ENCODE results near the gene IPCEF1. TPM values are rescaled to one million over a fixed set of nuclear protein-coding genes. Genes with fewer than 3 reads are reported as not detected.
A peak's percentile ranks its signal among the peaks of the same experiment; 100 is the strongest.
"Not testable (repeated sequence)": the region's sequence is repeated elsewhere in the genome, so short reads cannot be mapped to it uniquely, and the experiment has no call there.

Gene IPCEF1
- total and polyA plus RNA-seq, 2 experiments from 2014 or later: not detected

DNA sequence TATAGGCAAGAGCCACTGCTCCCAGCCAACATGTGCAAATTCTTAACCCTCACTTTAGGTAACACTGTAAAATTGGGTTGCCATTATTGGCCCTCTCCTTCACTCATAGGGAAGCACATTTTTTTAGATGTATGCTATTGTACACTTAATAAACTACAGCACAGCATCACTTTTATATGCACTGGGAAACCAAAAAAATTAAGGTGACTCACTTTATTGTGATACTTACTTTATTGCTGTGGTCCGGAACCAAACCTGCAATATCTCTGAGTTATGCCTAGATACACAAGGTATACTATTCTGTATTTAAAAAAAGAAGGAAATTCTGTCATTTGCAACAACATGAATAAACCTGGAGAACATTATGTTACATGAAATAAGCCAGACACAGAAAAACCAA, 40.5 kb downstream of the IPCEF1 start:
- Histone ChIP-seq H3K9me3 (ENCODE audit: low read depth) (no peaks in the 10 kb centered on the region), H3K4me3 (no peak overlapping the region), H4K20me1 (ENCODE audit: insufficient read depth) (no peaks in the 10 kb centered on the region), H3K27ac (no peak overlapping the region), H3K4me2 (ENCODE audit: unreplicated experiment) (no peak overlapping the region), H3F3A (ENCODE audit: insufficient read depth) (peaks cover 15% of the 10 kb centered on the region), H2AFZ (no peak overlapping the region), H3K9me2 (ENCODE audit: insufficient read depth) (no peaks in the 10 kb centered on the region), H3K27me3 (replicated peaks; ENCODE audit: insufficient read depth) (no peaks in the 10 kb centered on the region), H3K4me1 (ENCODE audit: insufficient read depth) (peaks cover 28% of the 10 kb centered on the region), H3K36me3 (ENCODE audit: low read depth) (no peaks in the 10 kb centered on the region), H3K9ac (no peak overlapping the region), H3K79me2 (ENCODE audit: insufficient read depth) (no peaks in the 10 kb centered on the region)
- in situ Hi-C loops (cut with MboI): no loop called here
- DNase-seq: no peak
- TF ChIP-seq EZH2 (IDR thresholded peaks at IDR 0.05; ENCODE audit: insufficient read depth, poor library complexity, severe bottlenecking): no peak
- TF ChIP-seq EZH2phosphoT487 (IDR thresholded peaks at IDR 0.05; ENCODE audit: insufficient read depth, low read depth): no peak
- 95 to 96% methylated on average over 1 of the region's 1 CpG for WGBS, 2 experiments (ENCODE audit: low coverage in 1 of 2, low lambda C conversion rate in 2 of 2, missing lambda C conversion rate in 2 of 2)

GRCh38 chr6:154314084-154314483, 42.5 kb downstream of the IPCEF1 start:
- in situ Hi-C loops (cut with MboI): no loop called here
- 45 to 67% methylated on average over 1 of the region's 1 CpG for WGBS, 2 experiments (ENCODE audit: low coverage in 1 of 2, low lambda C conversion rate in 2 of 2, missing lambda C conversion rate in 2 of 2)
- Histone ChIP-seq H3F3A (ENCODE audit: insufficient read depth) (peaks cover 14% of the 10 kb centered on the region), H3K79me2 (ENCODE audit: insufficient read depth) (no peaks in the 10 kb centered on the region), H3K9me3 (ENCODE audit: low read depth) (no peaks in the 10 kb centered on the region), H3K4me3 (no peak overlapping the region), H3K27ac (no peak overlapping the region), H2AFZ (no peak overlapping the region), H3K9me2 (ENCODE audit: insufficient read depth) (no peaks in the 10 kb centered on the region), H3K9ac (no peak overlapping the region), H4K20me1 (ENCODE audit: insufficient read depth) (no peaks in the 10 kb centered on the region), H3K36me3 (ENCODE audit: low read depth) (no peaks in the 10 kb centered on the region), H3K4me1 (ENCODE audit: insufficient read depth) (peaks cover 19% of the 10 kb centered on the region), H3K4me2 (ENCODE audit: unreplicated experiment) (no peak overlapping the region), H3K27me3 (replicated peaks; ENCODE audit: insufficient read depth) (no peaks in the 10 kb centered on the region)
- peak; percentile 19 for DNase-seq
- TF ChIP-seq EZH2phosphoT487 (IDR thresholded peaks at IDR 0.05; ENCODE audit: insufficient read depth, low read depth) (no peak), EZH2 (IDR thresholded peaks at IDR 0.05; ENCODE audit: insufficient read depth, poor library complexity, severe bottlenecking) (no peak)

GRCh38 chr6:154308986-154309385, 47.6 kb downstream of the IPCEF1 start:
- H3F3A ChIP-seq (ENCODE audit: insufficient read depth): no peaks in the 10 kb centered on the region
- H3K36me3 ChIP-seq (ENCODE audit: low read depth): no peaks in the 10 kb centered on the region
- TF ChIP-seq EZH2 (IDR thresholded peaks at IDR 0.05; ENCODE audit: insufficient read depth, poor library complexity, severe bottlenecking): no peak
- TF ChIP-seq EZH2phosphoT487 (IDR thresholded peaks at IDR 0.05; ENCODE audit: insufficient read depth, low read depth): no peak
- H3K4me3 ChIP-seq: no peak overlapping the region
- H3K27ac ChIP-seq: no peak overlapping the region
- DNase-seq: no peak
- no peaks in the 10 kb centered on the region for H3K79me2 ChIP-seq (ENCODE audit: insufficient read depth)
- H4K20me1 ChIP-seq (ENCODE audit: insufficient read depth): no peaks in the 10 kb centered on the region
- no peaks in the 10 kb centered on the region for H3K9me2 ChIP-seq (ENCODE audit: insufficient read depth)
- H2AFZ ChIP-seq: no peak overlapping the region
- no peaks in the 10 kb centered on the region for H3K4me1 ChIP-seq (ENCODE audit: insufficient read depth)
- H3K27me3 ChIP-seq (replicated peaks; ENCODE audit: insufficient read depth): no peaks in the 10 kb centered on the region
- H3K9me3 ChIP-seq (ENCODE audit: low read depth): no peaks in the 10 kb centered on the region
- H3K9ac ChIP-seq: no peak overlapping the region
- no peak overlapping the region for H3K4me2 ChIP-seq (ENCODE audit: unreplicated experiment)
- in situ Hi-C loops (cut with MboI): no loop called here
- WGBS, 2 experiments (ENCODE audit: low coverage in 1 of 2, low lambda C conversion rate in 2 of 2, missing lambda C conversion rate in 2 of 2): 85 to 98% methylated on average over 2 of the region's 2 CpGs

GRCh38 chr6:154307696-154308425, 48.7 kb downstream of the IPCEF1 start:
- 63 to 67% methylated on average over 7 of the region's 7 CpGs for WGBS, 2 experiments (ENCODE audit: low coverage in 1 of 2, low lambda C conversion rate in 2 of 2, missing lambda C conversion rate in 2 of 2)
- H3K9me3 ChIP-seq (ENCODE audit: low read depth): no peaks in the 10 kb centered on the region
- H3K36me3 ChIP-seq (ENCODE audit: low read depth): no peaks in the 10 kb centered on the region
- no peaks in the 10 kb centered on the region for H3K9me2 ChIP-seq (ENCODE audit: insufficient read depth)
- H3K4me2 ChIP-seq (ENCODE audit: unreplicated experiment): no peak overlapping the region
- no peak overlapping the region for H3K27ac ChIP-seq
- H3K79me2 ChIP-seq (ENCODE audit: insufficient read depth): no peaks in the 10 kb centered on the region
- H3K4me1 ChIP-seq (ENCODE audit: insufficient read depth): no peaks in the 10 kb centered on the region
- no peak for DNase-seq
- H3K27me3 ChIP-seq (replicated peaks; ENCODE audit: insufficient read depth): no peaks in the 10 kb centered on the region
- TF ChIP-seq EZH2 (IDR thresholded peaks at IDR 0.05; ENCODE audit: insufficient read depth, poor library complexity, severe bottlenecking): no peak
- TF ChIP-seq EZH2phosphoT487 (IDR thresholded peaks at IDR 0.05; ENCODE audit: insufficient read depth, low read depth): no peak
- no peaks in the 10 kb centered on the region for H3F3A ChIP-seq (ENCODE audit: insufficient read depth)
- in situ Hi-C loops (cut with MboI): no loop called here
- H4K20me1 ChIP-seq (ENCODE audit: insufficient read depth): no peaks in the 10 kb centered on the region
- H3K9ac ChIP-seq: no peak overlapping the region
- no peak overlapping the region for H2AFZ ChIP-seq
- no peak overlapping the region for H3K4me3 ChIP-seq

- not testable (repeated sequence) for DNase-seq
- WGBS, 2 experiments (ENCODE audit: low coverage in 1 of 2, low lambda C conversion rate in 2 of 2, missing lambda C conversion rate in 2 of 2): 85 to 88% methylated on average over 6 of the region's 6 CpGs
Measured at GRCh38 chr6:154307147-154307546, 49.5 kb downstream of the IPCEF1 start.

More at GRCh38 chr6:154307147-154307546, 49.5 kb downstream of the IPCEF1 start:
- H3K9ac ChIP-seq; H3K79me2 ChIP-seq (ENCODE audit: insufficient read depth); in situ Hi-C loops (cut with MboI); H3K36me3 ChIP-seq (ENCODE audit: low read depth); H3K4me3 ChIP-seq; H3F3A ChIP-seq (ENCODE audit: insufficient read depth); H3K4me1 ChIP-seq (ENCODE audit: insufficient read depth); H3K9me2 ChIP-seq (ENCODE audit: insufficient read depth); H3K9me3 ChIP-seq (ENCODE audit: low read depth); H2AFZ ChIP-seq; H3K4me2 ChIP-seq (ENCODE audit: unreplicated experiment); H4K20me1 ChIP-seq (ENCODE audit: insufficient read depth); H3K27me3 ChIP-seq (replicated peaks; ENCODE audit: insufficient read depth); H3K27ac ChIP-seq: not testable (repeated sequence)

Measured in GM23248 (cell line).